ENCODE results near the gene MED23.

DNA sequence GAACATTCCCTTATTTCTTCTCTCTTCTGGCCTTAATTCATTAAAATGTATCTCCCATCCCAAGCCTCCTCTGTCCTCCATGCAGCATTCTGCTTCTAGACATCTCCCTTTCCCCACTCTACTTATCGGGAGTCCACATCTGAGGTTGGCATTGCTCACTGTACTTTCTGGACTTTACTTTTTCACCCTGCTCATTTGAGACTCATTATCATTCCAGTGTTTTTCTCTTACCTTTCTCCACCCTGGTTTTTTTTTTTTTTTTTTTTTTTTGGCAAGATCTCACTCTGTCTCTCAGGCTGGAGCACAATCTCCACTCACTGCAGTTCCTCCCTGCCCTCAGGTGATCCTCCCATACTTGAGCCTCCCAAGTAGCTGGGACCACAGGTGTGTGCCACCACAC is 13.5 kb upstream of the MED23 start:
- TF ChIP-seq CTCF (IDR thresholded peaks at IDR 0.05; ENCODE audit: insufficient read depth, low read depth, low read length), result no peak
- no peak for TF ChIP-seq EZH2 (IDR thresholded peaks at IDR 0.05; ENCODE audit: insufficient read depth, low read length)

Data from astrocyte (in vitro differentiated cells and primary cell).